ENCODE results near the gene GABRA6.
A peak's percentile ranks its signal among the peaks of the same experiment; 100 is the strongest.

GABRA6 gene

DNA sequence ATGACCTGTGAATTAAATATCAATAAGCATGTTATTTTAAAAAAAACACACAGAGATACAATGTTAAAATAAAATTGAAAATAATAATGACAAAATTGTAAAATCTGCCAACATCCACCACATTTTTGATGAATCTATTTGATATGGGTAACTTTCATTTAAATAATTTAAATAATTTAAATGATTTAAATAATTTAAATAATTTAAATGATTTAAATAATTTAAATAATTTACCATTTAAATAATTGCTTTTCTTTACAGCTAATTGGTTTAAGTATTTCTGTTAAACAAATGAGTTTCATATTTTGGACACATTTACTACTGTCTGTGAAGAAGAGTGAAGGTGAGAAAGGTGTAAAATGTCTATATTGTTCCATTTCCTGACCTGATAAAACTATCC, 22.1 kb upstream of the GABRA6 start:
- no peaks in the 10 kb centered on the region for H3K36me3 ChIP-seq (ENCODE audit: control insufficient read depth, insufficient read depth, low read length)
- TF ChIP-seq, protein P1, sequence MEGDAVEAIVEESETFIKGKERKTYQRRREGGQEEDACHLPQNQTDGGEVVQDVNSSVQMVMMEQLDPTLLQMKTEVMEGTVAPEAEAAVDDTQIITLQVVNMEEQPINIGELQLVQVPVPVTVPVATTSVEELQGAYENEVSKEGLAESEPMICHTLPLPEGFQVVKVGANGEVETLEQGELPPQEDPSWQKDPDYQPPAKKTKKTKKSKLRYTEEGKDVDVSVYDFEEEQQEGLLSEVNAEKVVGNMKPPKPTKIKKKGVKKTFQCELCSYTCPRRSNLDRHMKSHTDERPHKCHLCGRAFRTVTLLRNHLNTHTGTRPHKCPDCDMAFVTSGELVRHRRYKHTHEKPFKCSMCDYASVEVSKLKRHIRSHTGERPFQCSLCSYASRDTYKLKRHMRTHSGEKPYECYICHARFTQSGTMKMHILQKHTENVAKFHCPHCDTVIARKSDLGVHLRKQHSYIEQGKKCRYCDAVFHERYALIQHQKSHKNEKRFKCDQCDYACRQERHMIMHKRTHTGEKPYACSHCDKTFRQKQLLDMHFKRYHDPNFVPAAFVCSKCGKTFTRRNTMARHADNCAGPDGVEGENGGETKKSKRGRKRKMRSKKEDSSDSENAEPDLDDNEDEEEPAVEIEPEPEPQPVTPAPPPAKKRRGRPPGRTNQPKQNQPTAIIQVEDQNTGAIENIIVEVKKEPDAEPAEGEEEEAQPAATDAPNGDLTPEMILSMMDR (IDR thresholded peaks at IDR 0.05; ENCODE audit: insufficient read depth, low read length, poor library complexity, severe bottlenecking), result no peak
- H3K4me3 ChIP-seq (replicated peaks; ENCODE audit: low read depth, low read length), result no peak overlapping the region
- DNase-seq (ENCODE audit: extremely low read depth, insufficient read length), result no peak
- no peaks in the 10 kb centered on the region for H3K27me3 ChIP-seq (replicated peaks; ENCODE audit: control insufficient read depth, insufficient read depth, low read length)

DNA sequence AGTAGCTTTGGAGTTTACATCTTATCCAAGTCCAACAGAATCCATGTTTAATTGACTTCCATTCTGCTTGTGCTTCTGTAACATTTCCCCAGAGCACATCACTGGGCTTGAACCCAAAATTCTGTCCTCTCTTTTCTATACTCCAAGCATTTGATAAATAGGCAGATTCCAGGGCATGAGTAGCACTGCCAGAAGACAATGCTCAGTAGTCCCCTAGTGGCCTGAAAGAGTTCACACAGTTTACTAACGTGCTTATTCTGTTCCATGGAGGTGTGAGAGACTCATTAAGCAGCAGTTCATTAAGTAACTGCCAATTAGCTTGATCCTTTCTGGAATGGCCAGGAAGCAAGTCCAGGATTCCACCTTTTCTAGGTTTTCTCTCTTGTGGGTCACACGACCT, 9.4 kb upstream of the GABRA6 start:
- TF ChIP-seq, protein P1 (IDR thresholded peaks at IDR 0.05; ENCODE audit: insufficient read depth, low read length, poor library complexity, severe bottlenecking), result peak; percentile 72

DNA sequence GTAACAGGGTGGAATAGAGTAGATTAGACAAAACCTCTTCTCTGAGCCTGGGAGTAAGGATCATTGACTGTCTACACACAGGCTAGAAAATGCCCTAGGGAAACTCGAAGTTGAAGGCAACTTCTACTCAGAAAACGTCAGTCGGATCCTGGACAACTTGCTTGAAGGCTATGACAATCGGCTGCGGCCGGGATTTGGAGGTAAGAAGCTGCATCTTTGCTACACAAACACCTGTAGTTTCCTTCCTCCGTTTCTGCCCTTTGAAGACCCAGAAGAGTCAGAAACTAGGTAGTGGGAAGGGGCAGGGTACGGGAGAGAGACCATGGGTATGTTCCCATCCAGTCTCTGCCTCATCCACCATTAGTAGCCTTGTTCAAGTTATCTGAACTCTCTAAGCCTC, 628 bp downstream of the GABRA6 start:
- Histone ChIP-seq H3K27me3 (replicated peaks; ENCODE audit: control insufficient read depth, insufficient read depth, low read length) (no peaks in the 10 kb centered on the region), H3K4me3 (replicated peaks; ENCODE audit: low read depth, low read length) (no peak overlapping the region), H3K36me3 (ENCODE audit: control insufficient read depth, insufficient read depth, low read length) (no peaks in the 10 kb centered on the region)
- DNase-seq (ENCODE audit: extremely low read depth, insufficient read length), result no peak
- TF ChIP-seq, protein P1 (IDR thresholded peaks at IDR 0.05; ENCODE audit: insufficient read depth, low read length, poor library complexity, severe bottlenecking), result no peak

More for the DNA sequence above, 9.4 kb upstream of the GABRA6 start:
- no peak for DNase-seq (ENCODE audit: extremely low read depth, insufficient read length)
- Histone ChIP-seq H3K4me3 (replicated peaks; ENCODE audit: low read depth, low read length) (no peak overlapping the region), H3K27me3 (replicated peaks; ENCODE audit: control insufficient read depth, insufficient read depth, low read length) (no peaks in the 10 kb centered on the region), H3K36me3 (ENCODE audit: control insufficient read depth, insufficient read depth, low read length) (no peaks in the 10 kb centered on the region)

DNA sequence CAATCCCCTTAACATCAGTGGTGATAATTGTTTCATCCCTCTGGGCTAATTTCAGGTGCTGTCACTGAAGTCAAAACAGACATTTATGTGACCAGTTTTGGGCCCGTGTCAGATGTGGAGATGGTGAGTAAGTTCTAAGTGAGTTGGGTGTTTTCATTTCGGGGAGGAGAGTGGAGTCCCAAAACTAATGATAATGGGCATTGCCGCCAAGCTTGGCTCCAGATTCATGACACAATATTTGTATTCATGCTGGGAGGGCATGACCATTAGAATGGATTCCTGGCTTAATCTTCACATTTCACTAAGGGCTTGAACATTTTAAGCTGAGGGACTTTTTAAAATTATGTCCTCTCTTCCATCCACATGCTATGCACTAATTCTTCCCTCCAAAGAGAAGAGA, 1.4 kb downstream of the GABRA6 start:
- no peaks in the 10 kb centered on the region for H3K27me3 ChIP-seq (replicated peaks; ENCODE audit: control insufficient read depth, insufficient read depth, low read length)
- TF ChIP-seq, protein P1 (IDR thresholded peaks at IDR 0.05; ENCODE audit: insufficient read depth, low read length, poor library complexity, severe bottlenecking), result no peak
- no peak for DNase-seq (ENCODE audit: extremely low read depth, insufficient read length)
- no peak overlapping the region for H3K4me3 ChIP-seq (replicated peaks; ENCODE audit: low read depth, low read length)
- H3K36me3 ChIP-seq (ENCODE audit: control insufficient read depth, insufficient read depth, low read length), result no peaks in the 10 kb centered on the region

DNA sequence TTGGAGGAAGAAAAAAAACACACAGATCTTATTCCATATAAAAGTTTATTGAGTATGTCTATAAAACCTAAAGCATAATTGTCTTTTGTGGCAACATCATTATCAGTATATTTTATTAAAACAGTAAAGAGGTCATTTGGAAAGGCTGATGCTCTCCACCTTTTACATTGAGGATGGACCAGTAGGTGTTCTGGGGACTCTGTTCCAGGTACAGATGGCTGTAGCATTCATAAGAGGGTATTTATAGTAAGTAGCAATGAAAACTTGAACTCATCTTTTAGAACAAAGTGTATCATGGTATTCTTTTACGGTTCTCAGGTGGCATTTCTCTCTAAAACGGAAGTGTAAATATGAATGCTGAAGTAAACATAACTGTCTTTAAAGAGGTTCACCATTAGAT, 1.8 kb downstream of the GABRA6 start:
- TF ChIP-seq, protein P1 (IDR thresholded peaks at IDR 0.05; ENCODE audit: insufficient read depth, low read length, poor library complexity, severe bottlenecking), result no peak
- H3K36me3 ChIP-seq (ENCODE audit: control insufficient read depth, insufficient read depth, low read length), result no peaks in the 10 kb centered on the region
- no peaks in the 10 kb centered on the region for H3K27me3 ChIP-seq (replicated peaks; ENCODE audit: control insufficient read depth, insufficient read depth, low read length)
- no peak for DNase-seq (ENCODE audit: extremely low read depth, insufficient read length)
- H3K4me3 ChIP-seq (replicated peaks; ENCODE audit: low read depth, low read length), result no peak overlapping the region

DNA sequence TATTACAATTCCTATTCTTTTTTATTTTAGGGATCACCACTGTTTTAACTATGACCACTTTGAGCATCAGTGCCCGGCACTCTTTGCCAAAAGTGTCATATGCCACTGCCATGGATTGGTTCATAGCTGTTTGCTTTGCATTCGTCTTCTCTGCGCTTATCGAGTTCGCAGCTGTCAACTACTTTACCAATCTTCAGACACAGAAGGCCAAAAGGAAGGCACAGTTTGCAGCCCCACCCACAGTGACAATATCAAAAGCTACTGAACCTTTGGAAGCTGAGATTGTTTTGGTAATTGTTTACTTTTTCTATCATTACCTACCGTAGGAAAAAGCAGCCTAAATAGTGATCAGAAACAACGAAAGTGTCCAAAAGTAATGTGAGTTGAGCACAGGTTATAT, 6.4 kb downstream of the GABRA6 start:
- Histone ChIP-seq H3K4me3 (replicated peaks; ENCODE audit: low read depth, low read length) (no peak overlapping the region), H3K36me3 (ENCODE audit: control insufficient read depth, insufficient read depth, low read length) (no peaks in the 10 kb centered on the region), H3K27me3 (replicated peaks; ENCODE audit: control insufficient read depth, insufficient read depth, low read length) (no peaks in the 10 kb centered on the region)
- no peak for DNase-seq (ENCODE audit: extremely low read depth, insufficient read length)
- TF ChIP-seq, protein P1 (IDR thresholded peaks at IDR 0.05; ENCODE audit: insufficient read depth, low read length, poor library complexity, severe bottlenecking), result no peak

Measured in GM06990 (cell line).